Measurements from ENCODE around the gene TMEM158.

Gene TMEM158

GRCh38 chr3:45204136-45204535 lies 22.0 kb downstream of the TMEM158 start:
- no peak for DNase-seq (ENCODE audit: low read depth in 2 of 2)

- DNase-seq (ENCODE audit: low read depth in 2 of 2), result no peak
Measured at GRCh38 chr3:45199837-45200648, 26.0 kb downstream of the TMEM158 start.

DNA sequence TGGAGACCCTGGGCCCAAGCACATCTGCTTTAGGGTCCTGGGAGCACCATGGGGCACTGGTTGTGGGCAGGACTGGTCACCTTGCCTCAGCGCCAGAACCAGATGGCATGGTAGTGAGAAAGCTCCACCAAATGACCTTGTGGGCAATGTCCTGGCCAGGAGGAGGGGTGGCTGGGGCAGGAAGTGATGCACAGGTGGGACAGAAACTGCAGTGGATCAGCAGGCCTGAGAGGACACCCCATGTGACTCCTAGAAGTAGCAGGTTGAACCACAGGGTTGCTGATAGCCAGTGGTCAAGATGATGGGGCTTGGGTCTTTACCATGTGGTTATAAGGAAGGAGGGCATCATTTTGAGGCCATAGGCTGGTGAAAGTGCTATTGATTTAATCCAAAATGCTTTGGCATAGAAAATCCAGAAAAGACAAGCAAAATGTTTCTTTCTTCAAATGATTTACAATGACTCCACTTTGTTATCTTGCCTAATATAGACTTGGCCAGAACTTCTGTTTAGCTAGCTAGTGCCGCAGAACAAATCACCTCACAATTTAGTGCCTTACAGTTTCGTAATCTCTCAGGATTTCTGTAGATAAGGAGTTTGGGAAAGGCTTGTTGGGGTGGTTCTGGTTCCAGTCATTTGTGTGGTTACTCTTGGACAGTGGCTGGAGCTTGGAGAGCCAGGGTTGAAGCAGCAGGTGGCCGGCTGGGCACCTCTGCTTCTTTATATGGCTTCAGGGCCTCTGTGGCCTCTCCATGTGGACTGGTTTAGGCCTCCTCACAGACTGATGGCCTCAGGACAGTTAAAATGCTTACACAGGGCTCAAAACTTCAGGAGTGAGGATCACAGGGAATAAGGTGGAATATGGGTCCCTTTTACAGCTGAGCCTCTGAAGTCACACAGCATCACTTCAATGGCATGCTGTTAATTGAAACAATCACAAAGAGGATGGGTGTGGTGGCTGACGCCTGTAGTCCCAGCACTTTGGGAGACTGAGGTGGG lies 27.5 kb downstream of the TMEM158 start:
- DNase-seq (ENCODE audit: low read depth in 2 of 2), result no peak

DNA sequence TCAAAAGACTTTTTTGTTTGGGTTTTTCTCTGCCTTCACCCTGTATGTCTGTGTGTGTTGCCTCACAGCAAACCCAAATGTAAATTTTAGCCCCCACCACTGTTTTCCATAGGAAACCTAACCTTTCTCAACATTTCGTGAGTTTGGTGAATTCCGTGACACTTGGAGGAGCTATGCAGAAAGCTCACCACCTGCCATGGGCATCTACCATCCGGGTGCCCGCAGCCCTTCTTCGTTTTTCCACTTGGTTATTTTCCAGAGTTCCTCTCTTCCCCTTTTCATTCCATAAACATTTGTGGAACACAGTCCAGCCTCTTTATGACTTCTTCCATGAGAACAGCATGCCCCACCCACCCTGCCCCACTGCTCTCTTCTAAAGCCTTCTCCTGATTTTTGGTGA lies 31.3 kb downstream of the TMEM158 start:
- DNase-seq (ENCODE audit: low read depth in 2 of 2), result no peak

GRCh38 chr3:45191924-45192417 lies 34.1 kb downstream of the TMEM158 start:
- no peak for DNase-seq (ENCODE audit: low read depth in 2 of 2)

DNA sequence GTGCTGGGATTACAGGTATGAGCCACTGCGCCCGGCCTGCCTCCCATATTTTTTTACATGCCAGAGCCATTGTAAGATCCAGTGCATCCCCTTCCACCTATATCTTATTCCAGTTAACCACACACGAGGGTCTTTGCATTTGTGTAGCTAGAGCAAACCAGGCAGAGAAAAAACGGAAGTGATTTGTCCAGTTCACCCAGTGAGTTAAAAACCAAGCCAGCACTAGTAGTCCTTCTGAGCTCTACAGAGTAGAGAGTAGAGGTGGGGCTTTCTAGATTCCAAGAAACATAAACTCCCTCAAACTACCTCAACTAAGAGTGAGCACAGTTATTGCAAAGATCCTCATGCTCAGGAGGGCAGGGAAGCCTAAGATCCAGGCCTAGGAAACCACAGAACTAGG lies 34.7 kb downstream of the TMEM158 start:
- DNase-seq (ENCODE audit: low read depth in 2 of 2), result no peak

GRCh38 chr3:45188719-45189659 lies 37.1 kb downstream of the TMEM158 start:
- no peak for DNase-seq (ENCODE audit: low read depth in 2 of 2)

GRCh38 chr3:45187694-45188141 lies 38.4 kb downstream of the TMEM158 start:
- no peak for DNase-seq (ENCODE audit: low read depth in 2 of 2)

DNA sequence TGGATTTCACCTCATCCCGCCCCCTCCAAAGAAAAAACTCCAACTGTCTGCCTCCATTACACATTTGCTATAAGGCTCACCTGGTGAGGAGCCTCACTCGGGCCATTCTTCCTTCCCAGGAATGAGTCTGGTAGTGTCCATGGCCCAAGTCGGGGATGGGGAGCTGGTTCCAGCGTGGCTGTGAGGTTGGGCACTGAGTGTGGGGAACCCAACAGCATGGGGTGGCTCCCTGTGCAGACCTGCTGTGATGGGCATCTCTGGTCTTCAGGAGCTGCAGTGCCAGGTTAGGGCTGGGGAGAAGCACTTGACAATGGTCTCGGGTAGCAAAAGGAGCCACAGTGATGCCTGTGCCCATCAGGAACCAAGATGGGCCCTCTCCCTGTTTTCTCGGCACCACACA lies 39.2 kb downstream of the TMEM158 start:
- no peak for DNase-seq (ENCODE audit: low read depth in 2 of 2)

GRCh38 chr3:45185461-45185860 lies 40.6 kb downstream of the TMEM158 start:
- DNase-seq (ENCODE audit: low read depth in 2 of 2), result no peak

DNA sequence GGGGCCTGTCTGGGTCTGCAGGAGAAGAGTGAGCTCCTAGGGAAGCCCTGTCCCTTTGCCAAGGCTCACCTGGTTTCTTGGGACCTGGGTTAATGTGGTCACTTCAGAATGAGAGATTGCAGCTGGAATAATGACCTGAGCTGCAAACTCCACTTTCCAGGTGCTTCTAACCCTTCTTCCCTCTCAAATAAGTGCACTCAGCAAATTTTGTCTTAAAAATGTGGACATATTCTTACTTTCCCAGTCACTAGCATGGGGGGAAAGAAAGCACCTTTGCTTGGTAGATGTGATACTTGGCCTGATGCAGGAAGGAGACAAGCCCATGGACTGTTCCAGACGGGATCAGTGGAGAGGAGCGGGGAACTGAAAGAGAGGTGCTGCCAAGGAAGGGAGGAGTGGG lies 41.0 kb downstream of the TMEM158 start:
- DNase-seq (ENCODE audit: low read depth in 2 of 2), result no peak

DNA sequence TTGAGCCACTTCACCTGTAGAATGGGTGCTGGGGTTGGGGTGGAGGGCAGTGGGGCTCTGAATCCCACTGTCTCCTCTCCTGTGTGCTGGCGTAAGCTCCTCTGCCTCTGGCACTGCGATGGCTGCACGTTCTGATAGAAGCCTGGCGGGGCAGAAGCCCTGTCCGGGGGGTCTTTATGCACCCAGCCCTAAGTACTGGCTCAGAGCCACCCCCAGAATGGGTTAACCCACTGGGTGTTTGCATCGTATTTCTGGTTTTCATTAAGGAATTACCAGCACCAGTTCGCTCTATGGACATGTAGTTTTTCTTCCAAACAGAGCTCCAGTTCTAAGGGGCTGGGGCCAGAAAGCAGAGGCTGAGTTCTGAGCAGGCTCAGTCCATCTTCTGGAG lies 42.2 kb downstream of the TMEM158 start:
- DNase-seq (ENCODE audit: low read depth in 2 of 2), result no peak

GRCh38 chr3:45182915-45183871 lies 42.9 kb downstream of the TMEM158 start:
- DNase-seq (ENCODE audit: low read depth in 2 of 2), result no peak

DNA sequence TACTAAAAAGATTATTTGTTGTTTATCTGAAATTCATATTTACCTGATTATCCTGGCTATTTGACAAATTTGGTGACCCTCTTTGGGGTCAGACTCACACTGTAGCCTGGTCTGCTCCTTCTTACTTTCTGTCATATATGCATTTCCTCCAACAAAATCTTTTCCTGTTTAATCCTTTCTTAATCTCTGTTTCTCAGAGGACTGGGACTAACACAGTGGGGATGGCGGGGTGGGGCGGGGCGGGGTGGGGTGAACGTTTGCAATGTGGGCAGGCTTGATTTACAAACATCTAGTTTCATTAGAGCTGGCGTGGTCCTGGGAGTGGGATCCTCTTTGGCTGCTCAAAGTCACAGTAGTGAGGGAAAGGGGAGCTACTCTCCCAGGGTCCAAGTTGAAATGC lies 44.6 kb downstream of the TMEM158 start:
- no peak for DNase-seq (ENCODE audit: low read depth in 2 of 2)

- DNase-seq (ENCODE audit: low read depth in 2 of 2), result no peak
Measured at GRCh38 chr3:45180899-45181298, 45.2 kb downstream of the TMEM158 start.

DNA sequence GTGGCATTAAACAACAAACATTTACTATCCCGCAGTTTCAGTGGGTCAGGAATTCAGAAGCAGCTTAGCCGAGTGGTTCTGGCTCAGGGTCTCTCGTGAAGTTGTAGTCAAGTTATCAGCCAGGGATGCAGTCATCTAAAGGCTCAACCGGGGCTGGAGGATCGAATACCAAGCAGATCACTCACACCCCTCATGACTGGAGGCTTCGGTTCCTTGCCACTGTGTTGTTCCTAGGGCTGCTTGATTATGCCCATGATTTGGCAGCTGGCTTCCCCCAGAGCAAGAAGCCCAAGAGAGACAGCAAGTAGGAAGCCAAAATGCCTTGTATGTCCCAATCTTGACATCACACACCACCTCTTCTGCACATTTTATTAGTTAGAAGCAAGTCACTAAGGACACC lies 46.0 kb downstream of the TMEM158 start:
- no peak for DNase-seq (ENCODE audit: low read depth in 2 of 2)

GRCh38 chr3:45179163-45179562 lies 46.9 kb downstream of the TMEM158 start:
- DNase-seq (ENCODE audit: low read depth in 2 of 2), result no peak

DNA sequence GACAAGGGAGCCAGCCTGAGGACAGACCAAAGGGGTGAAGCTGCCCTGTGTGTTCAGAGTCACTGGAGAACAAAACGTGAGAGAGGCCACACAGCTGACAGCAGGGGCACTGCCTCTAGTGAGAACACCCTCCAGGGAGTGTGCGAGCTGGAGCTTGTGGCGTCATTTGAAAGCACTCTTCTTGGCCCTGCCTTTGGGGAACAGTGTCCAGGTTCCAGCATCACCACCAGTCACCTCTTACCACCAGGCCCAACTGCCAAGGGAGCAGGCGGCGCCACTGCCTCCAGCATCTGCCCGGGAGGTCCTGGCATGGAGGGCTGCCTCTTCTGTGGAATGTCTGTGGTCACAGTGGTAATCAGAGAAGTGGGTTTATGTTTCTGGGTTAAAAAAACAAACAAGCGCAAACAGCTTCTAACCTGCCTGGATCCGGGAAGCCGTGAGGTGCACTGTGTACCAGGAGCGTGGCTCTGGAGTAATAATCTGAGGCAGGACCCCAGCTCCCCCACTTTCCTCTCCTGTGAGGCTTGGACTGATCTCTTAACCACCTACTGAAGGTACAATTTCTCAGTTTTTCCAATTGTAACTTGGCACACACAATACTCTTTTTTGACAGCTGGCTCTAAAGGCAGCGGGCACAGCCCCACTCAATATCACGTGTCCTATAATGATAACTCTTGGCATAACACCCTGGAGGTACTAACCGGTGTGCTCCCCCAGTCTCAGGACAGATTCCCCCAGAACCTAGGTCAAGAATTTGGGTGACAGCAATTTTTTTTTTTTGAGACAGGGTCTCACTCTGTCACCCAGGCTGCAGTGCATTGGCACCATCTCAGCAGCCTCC lies 47.7 kb downstream of the TMEM158 start:
- no peak for DNase-seq (ENCODE audit: low read depth in 2 of 2)

GRCh38 chr3:45176912-45177311 lies 49.2 kb downstream of the TMEM158 start:
- DNase-seq (ENCODE audit: low read depth in 2 of 2), result no peak
